ENCODE results near the gene LMO7.

- TF ChIP-seq, protein P1, sequence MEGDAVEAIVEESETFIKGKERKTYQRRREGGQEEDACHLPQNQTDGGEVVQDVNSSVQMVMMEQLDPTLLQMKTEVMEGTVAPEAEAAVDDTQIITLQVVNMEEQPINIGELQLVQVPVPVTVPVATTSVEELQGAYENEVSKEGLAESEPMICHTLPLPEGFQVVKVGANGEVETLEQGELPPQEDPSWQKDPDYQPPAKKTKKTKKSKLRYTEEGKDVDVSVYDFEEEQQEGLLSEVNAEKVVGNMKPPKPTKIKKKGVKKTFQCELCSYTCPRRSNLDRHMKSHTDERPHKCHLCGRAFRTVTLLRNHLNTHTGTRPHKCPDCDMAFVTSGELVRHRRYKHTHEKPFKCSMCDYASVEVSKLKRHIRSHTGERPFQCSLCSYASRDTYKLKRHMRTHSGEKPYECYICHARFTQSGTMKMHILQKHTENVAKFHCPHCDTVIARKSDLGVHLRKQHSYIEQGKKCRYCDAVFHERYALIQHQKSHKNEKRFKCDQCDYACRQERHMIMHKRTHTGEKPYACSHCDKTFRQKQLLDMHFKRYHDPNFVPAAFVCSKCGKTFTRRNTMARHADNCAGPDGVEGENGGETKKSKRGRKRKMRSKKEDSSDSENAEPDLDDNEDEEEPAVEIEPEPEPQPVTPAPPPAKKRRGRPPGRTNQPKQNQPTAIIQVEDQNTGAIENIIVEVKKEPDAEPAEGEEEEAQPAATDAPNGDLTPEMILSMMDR (IDR thresholded peaks at IDR 0.05; ENCODE audit: insufficient read depth, low read length), result no peak
- TF ChIP-seq POLR2AphosphoS5 (IDR thresholded peaks at IDR 0.05; ENCODE audit: low read depth) (no peak), GABPA (IDR thresholded peaks at IDR 0.05; ENCODE audit: low read depth) (no peak), SPI1 (IDR thresholded peaks at IDR 0.05; ENCODE audit: borderline replicate concordance, low read depth) (no peak)
- TF ChIP-seq, protein P2, sequence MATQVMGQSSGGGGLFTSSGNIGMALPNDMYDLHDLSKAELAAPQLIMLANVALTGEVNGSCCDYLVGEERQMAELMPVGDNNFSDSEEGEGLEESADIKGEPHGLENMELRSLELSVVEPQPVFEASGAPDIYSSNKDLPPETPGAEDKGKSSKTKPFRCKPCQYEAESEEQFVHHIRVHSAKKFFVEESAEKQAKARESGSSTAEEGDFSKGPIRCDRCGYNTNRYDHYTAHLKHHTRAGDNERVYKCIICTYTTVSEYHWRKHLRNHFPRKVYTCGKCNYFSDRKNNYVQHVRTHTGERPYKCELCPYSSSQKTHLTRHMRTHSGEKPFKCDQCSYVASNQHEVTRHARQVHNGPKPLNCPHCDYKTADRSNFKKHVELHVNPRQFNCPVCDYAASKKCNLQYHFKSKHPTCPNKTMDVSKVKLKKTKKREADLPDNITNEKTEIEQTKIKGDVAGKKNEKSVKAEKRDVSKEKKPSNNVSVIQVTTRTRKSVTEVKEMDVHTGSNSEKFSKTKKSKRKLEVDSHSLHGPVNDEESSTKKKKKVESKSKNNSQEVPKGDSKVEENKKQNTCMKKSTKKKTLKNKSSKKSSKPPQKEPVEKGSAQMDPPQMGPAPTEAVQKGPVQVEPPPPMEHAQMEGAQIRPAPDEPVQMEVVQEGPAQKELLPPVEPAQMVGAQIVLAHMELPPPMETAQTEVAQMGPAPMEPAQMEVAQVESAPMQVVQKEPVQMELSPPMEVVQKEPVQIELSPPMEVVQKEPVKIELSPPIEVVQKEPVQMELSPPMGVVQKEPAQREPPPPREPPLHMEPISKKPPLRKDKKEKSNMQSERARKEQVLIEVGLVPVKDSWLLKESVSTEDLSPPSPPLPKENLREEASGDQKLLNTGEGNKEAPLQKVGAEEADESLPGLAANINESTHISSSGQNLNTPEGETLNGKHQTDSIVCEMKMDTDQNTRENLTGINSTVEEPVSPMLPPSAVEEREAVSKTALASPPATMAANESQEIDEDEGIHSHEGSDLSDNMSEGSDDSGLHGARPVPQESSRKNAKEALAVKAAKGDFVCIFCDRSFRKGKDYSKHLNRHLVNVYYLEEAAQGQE (IDR thresholded peaks at IDR 0.05; ENCODE audit: insufficient replicate concordance, low read depth), result no peak
Measured at GRCh38 chr13:75813323-75813722, 177.2 kb downstream of the LMO7 start.
